Measurements from ENCODE around the gene EDIL3.

- TF ChIP-seq CTCF (IDR thresholded peaks at IDR 0.05) (no peak), SIN3A (IDR thresholded peaks at IDR 0.05; ENCODE audit: borderline replicate concordance, insufficient read depth, low read depth, low read length) (no peak), POLR2AphosphoS5 (IDR thresholded peaks at IDR 0.05; ENCODE audit: low read depth, low read length) (no peak), REST (IDR thresholded peaks at IDR 0.05; ENCODE audit: insufficient read depth in 1 of 2, low read depth in 2 of 2, low read length in 1 of 2) (no peak), TCF7L2 (IDR thresholded peaks at IDR 0.05; ENCODE audit: low read depth, low read length) (no peak)
Measured at GRCh38 chr5:84213861-84214260, 170.8 kb downstream of the EDIL3 start.
